ENCODE measurements around the gene ERMAP. TPM values are rescaled to one million over a fixed set of nuclear protein-coding genes. Genes with fewer than 3 reads are reported as not detected.
A peak's percentile ranks its signal among the peaks of the same experiment; 100 is the strongest.

The ERMAP gene
- total RNA-seq, 1 donor from 2014 or later = 5.3 TPM

DNA sequence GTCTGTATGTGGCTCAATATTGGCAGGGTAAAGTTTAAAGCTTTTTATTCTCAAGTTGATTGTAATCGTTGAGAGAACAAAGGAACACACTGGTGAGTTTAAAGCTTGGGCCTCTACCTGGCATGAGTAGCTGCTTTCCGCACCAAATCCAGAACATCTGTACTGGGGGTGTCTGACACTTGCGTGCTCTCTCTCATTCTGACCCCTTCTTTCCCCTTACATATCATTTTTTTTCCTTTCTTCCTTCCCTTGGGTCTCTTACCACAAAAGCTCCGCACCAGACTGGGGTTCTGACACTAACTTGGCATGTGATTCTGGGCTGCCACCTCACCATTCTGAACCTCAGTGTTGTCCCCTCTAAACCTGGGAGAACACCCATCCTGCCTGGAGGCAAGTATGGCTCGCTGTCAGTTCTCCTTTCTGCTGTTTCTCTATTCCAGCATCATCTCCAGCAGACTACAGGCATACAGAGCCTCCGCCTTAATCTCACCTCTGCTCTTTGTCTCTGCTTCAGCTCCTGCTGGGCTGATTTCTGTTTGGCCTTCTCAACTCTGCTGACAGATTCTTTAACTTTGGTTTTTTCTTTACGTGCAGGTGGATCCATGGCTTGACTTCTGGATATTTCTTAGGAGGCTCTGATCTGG is 859 bp upstream of the ERMAP start:
- TF ChIP-seq, protein P1, sequence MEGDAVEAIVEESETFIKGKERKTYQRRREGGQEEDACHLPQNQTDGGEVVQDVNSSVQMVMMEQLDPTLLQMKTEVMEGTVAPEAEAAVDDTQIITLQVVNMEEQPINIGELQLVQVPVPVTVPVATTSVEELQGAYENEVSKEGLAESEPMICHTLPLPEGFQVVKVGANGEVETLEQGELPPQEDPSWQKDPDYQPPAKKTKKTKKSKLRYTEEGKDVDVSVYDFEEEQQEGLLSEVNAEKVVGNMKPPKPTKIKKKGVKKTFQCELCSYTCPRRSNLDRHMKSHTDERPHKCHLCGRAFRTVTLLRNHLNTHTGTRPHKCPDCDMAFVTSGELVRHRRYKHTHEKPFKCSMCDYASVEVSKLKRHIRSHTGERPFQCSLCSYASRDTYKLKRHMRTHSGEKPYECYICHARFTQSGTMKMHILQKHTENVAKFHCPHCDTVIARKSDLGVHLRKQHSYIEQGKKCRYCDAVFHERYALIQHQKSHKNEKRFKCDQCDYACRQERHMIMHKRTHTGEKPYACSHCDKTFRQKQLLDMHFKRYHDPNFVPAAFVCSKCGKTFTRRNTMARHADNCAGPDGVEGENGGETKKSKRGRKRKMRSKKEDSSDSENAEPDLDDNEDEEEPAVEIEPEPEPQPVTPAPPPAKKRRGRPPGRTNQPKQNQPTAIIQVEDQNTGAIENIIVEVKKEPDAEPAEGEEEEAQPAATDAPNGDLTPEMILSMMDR (IDR thresholded peaks at IDR 0.05; ENCODE audit: insufficient read depth, low read length, severe bottlenecking) = no peak
- Histone ChIP-seq H3K27me3 (ENCODE audit: control insufficient read depth, insufficient read depth, low read length) (no peaks in the 10 kb centered on the region), H3K4me3 (ENCODE audit: low read depth, low read length) (peak overlapping the region; percentile 75), H3K36me3 (ENCODE audit: control insufficient read depth, insufficient read depth, low read length) (peaks cover 1% of the 10 kb centered on the region)
- FAIRE-seq = no peak
- peak; percentile 28 for DNase-seq (ENCODE audit: low read depth)

DNA sequence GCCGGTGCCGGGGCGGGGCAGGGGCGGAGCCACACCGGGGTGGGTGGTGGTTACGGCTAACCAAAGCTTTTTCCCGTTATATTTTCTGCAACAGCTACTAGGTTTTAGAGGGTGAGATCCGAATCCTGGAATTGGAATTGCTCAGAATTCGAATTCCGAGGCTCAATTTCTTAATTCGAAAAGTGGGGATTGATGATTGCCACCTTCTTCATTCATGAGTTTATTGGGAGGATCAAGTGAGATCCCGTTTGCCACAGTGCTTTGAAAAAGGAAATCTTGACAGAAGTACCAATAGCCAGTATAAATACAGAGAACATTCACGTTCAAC is 482 bp downstream of the ERMAP start:
- TF ChIP-seq, protein P1 (IDR thresholded peaks at IDR 0.05; ENCODE audit: insufficient read depth, low read length, severe bottlenecking) = no peak
- Histone ChIP-seq H3K27me3 (ENCODE audit: control insufficient read depth, insufficient read depth, low read length) (no peaks in the 10 kb centered on the region), H3K36me3 (ENCODE audit: control insufficient read depth, insufficient read depth, low read length) (peaks cover 1% of the 10 kb centered on the region), H3K4me3 (ENCODE audit: low read depth, low read length) (peak overlapping the region; percentile 75)
- DNase-seq (ENCODE audit: low read depth) (no peak), FAIRE-seq (no peak)

DNA sequence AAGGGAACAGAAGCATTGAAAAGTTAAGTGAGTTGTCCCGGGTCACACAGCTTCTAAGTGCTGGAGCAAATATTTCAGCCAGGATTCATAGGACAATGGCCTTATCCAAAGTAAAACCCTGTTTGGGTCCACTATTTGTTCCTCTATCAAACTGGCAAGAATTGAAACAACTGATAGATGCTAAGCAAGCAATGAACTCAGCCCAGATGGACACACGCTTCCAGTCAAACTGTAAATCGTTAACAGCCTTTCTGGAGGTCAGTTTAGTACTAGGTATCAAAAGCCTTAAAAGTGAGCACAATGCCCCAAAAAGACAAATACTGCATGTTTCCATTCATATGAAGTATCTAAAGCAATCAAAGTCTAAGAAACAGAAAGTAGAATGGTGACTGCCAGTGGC is 1.1 kb downstream of the ERMAP start:
- H3K36me3 ChIP-seq (ENCODE audit: control insufficient read depth, insufficient read depth, low read length) = peaks cover 1% of the 10 kb centered on the region
- TF ChIP-seq, protein P1 (IDR thresholded peaks at IDR 0.05; ENCODE audit: insufficient read depth, low read length, severe bottlenecking) = no peak
- no peak for FAIRE-seq
- DNase-seq (ENCODE audit: low read depth) = no peak
- H3K4me3 ChIP-seq (ENCODE audit: low read depth, low read length) = no peak overlapping the region
- no peaks in the 10 kb centered on the region for H3K27me3 ChIP-seq (ENCODE audit: control insufficient read depth, insufficient read depth, low read length)

DNA sequence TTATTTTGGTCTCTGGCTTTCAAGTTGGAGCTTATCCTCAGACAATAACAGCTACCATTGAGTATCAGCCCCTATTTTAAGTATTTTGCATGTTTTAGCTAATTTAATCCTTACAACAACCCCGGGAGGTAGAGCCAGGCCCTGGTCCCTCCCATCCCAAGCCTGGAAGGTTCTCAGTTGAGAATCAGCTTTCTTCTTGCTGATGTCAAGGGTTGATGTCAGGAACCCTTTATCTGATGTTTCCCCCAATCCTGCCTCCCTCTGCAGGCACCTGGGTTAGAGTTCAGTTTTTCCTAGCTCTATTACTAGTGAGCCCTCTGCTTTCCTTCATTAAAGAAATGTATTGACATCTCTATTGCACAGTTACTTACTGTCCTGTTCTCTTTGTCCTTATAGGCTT is 3.9 kb downstream of the ERMAP start:
- DNase-seq (ENCODE audit: low read depth) = no peak
- FAIRE-seq = no peak
- peaks cover 1% of the 10 kb centered on the region for H3K36me3 ChIP-seq (ENCODE audit: control insufficient read depth, insufficient read depth, low read length)
- H3K4me3 ChIP-seq (ENCODE audit: low read depth, low read length) = no peak overlapping the region
- TF ChIP-seq, protein P1 (IDR thresholded peaks at IDR 0.05; ENCODE audit: insufficient read depth, low read length, severe bottlenecking) = no peak
- no peaks in the 10 kb centered on the region for H3K27me3 ChIP-seq (ENCODE audit: control insufficient read depth, insufficient read depth, low read length)

DNA sequence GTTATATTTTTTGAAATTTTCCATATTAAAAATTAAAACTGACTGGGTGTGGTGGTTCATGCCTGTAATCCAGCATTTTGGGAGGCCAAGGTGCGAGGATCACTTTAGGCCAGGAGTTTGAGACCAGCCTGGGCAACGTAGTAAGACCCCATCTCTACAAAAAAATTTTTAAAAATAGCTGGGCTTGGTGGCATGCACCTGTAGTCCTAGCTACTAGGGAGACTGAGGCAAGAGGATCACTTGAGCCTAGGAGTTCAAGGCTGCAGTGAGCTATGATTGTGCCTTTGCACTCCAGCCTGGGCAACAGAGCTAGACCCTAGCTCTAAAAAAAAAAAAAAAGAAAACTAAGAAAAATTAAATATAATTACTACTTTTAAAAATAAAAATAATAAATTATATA is 4.8 kb downstream of the ERMAP start:
- TF ChIP-seq, protein P1 (IDR thresholded peaks at IDR 0.05; ENCODE audit: insufficient read depth, low read length, severe bottlenecking) = no peak
- no peak overlapping the region for H3K4me3 ChIP-seq (ENCODE audit: low read depth, low read length)
- no peak for FAIRE-seq
- DNase-seq (ENCODE audit: low read depth) = no peak
- H3K36me3 ChIP-seq (ENCODE audit: control insufficient read depth, insufficient read depth, low read length) = peaks cover 1% of the 10 kb centered on the region
- no peaks in the 10 kb centered on the region for H3K27me3 ChIP-seq (ENCODE audit: control insufficient read depth, insufficient read depth, low read length)

DNA sequence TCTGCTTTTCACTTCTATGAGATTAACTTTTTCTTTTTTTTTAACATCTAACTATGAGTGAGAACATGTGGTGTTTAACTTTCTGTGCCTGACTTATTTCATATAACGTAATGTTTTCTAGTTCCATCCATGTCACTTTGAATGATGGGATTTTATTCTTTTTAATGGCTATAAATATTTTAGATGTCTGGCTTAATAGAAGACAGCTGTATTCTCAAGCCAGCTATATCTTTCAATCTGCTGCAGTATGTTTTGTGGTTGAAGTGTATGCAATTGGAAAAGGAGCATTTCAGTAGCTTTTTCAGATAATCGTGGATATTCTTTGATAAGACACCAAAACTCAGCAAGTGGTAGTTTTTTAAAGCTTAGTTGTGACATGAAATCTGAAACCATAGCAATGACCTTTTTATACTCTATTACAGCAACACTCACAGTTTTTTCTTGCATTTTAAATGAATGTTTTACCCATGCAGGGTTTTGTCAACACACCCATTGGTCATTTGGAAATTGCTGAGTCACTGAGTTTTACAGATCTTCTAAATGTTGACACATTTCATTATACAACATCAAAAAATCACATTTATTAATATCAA is 6.0 kb downstream of the ERMAP start:
- Histone ChIP-seq H3K4me3 (ENCODE audit: low read depth, low read length) (no peak overlapping the region), H3K27me3 (ENCODE audit: control insufficient read depth, insufficient read depth, low read length) (no peaks in the 10 kb centered on the region), H3K36me3 (ENCODE audit: control insufficient read depth, insufficient read depth, low read length) (peaks cover 1% of the 10 kb centered on the region)
- TF ChIP-seq, protein P1 (IDR thresholded peaks at IDR 0.05; ENCODE audit: insufficient read depth, low read length, severe bottlenecking) = no peak
- no peak for FAIRE-seq
- DNase-seq (ENCODE audit: low read depth) = peak; percentile 22
